Measurements from ENCODE around the gene C19orf25. TPM values are rescaled to one million over a fixed set of nuclear protein-coding genes. Genes with fewer than 3 reads are reported as not detected.
"Not testable (repeated sequence)": the region's sequence is repeated elsewhere in the genome, so short reads cannot be mapped to it uniquely, and the experiment has no call there.

Gene C19orf25
- total RNA-seq, 2 experiments from 2014 or later: 33.3 to 38.2 TPM

DNA sequence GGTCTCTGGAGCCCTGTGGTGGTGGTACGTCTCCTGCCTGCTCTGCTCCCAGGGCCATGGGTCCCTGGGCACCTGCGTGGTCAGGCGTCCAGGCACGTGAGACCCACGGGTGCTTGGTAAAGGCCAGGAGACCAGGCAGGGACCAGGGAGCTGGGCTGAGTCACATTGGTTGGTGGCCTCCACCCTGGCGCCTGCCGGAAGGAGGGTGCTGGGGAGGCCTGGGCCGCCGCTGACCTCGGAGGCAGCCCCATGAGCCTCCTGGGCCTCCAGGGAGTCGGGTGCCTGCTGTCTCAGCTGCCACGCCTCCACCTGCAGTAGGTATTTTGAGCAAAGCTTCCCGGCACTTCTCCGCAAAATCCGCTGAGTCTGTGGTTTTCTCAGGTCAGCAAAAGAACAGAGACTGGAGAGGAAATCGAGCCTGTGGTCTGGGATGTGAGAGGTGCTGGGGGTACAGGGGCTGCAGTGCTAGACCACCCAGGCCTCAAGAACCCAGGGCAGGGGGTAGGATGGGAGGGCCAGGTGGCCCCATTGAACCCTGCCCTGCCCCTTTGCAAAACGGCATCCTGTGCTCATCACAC is 41.3 kb upstream of the C19orf25 start:
- CTCF ChIA-PET: no interaction called here
- Mint-ChIP-seq H3K36me3 (ENCODE audit: low read depth) (no peaks in the 10 kb centered on the region), H3K27ac (no peak overlapping the region), H3K4me3 (no peak overlapping the region), H3K4me1 (ENCODE audit: low read depth) (peaks cover 2% of the 10 kb centered on the region), H3K9me3 (ENCODE audit: insufficient read depth) (no peaks in the 10 kb centered on the region), H3K27me3 (ENCODE audit: low read depth) (peaks cover 16% of the 10 kb centered on the region)
- POLR2A ChIA-PET: no interaction called here
- no peak for DNase-seq
- ATAC-seq: no peak

DNA sequence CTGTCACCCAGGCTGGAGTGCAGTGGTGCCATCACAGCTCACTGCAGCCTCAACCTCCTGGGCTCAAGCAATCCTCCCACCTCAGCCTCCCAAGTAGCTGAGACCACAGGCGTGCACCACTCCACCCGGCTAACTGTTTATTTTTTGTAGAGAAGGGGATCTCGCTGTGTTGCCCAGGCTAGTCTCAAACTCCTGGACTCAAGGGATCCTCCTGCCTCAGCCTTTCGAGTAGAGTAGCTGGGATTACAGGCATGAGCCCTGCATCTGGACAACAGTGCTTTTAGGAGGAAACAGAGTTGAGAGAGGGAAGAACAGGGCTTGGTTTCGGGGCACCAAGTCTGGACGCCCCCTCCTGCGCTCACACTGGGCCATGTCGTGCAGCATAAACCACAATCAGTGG is 40.8 kb upstream of the C19orf25 start:
- POLR2A ChIA-PET; H3K36me3 Mint-ChIP-seq (ENCODE audit: low read depth); H3K9me3 Mint-ChIP-seq (ENCODE audit: insufficient read depth); H3K4me3 Mint-ChIP-seq; H3K27ac Mint-ChIP-seq; H3K4me1 Mint-ChIP-seq (ENCODE audit: low read depth); CTCF ChIA-PET; ATAC-seq; DNase-seq: not testable (repeated sequence)
- peaks cover 14% of the 10 kb centered on the region for H3K27me3 Mint-ChIP-seq (ENCODE audit: low read depth)

DNA sequence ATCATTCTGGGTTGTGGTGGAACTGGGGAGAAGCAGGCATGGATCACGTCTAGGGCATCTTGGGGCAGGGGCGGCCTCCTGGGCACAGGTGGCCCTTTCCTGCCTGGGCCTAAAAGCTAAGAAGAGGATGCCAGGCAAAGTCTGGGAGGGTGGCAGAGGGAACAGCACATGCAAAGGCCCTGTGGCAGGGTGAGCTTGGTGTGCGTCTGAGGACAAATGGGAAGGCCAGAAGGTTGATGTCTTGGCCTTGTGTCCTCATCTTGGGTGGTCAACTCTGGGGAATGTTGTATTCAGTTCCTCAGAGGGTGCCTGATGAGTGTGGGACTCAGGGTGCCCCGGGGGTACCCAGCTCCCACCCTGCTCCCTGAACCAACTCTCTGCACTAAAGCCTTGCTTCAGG is 39.5 kb upstream of the C19orf25 start:
- H3K4me1 Mint-ChIP-seq (ENCODE audit: low read depth): no peaks in the 10 kb centered on the region
- DNase-seq (no peak), ATAC-seq (no peak)
- H3K9me3 Mint-ChIP-seq (ENCODE audit: insufficient read depth): no peaks in the 10 kb centered on the region
- H3K4me3 Mint-ChIP-seq: no peak overlapping the region
- ChIA-PET POLR2A (no interaction called here), CTCF (interaction anchor here (1.2 kb wide), 1 partner anchor 16 kb away, joined by 3 read pairs; no protein-coding TSS in a partner anchor)
- peaks cover 8% of the 10 kb centered on the region for H3K27me3 Mint-ChIP-seq (ENCODE audit: low read depth)
- no peaks in the 10 kb centered on the region for H3K36me3 Mint-ChIP-seq (ENCODE audit: low read depth)
- no peak overlapping the region for H3K27ac Mint-ChIP-seq

DNA sequence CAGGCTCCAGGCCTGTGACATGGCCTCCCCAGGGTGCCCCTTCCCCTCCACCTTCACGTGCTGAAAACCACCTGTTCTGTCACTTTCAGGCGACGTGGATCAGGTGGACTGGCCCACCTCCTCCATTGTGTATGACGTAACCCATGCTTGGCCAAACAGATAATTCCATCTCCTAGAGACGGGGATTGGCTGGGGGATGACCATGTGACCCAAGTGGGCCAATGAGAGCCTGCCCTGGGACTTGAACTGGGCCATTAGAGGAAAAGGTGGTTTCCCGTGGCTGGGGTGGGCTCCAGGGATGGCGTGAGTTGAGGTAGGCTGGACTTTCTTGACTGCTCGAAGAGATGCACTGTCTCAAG is 37.4 kb upstream of the C19orf25 start:
- no peak overlapping the region for H3K4me3 Mint-ChIP-seq
- H3K27me3 Mint-ChIP-seq (ENCODE audit: low read depth): peaks cover 3% of the 10 kb centered on the region
- CTCF ChIA-PET: no interaction called here
- DNase-seq (no peak), ATAC-seq (no peak)
- no peak overlapping the region for H3K27ac Mint-ChIP-seq
- peaks cover 7% of the 10 kb centered on the region for H3K4me1 Mint-ChIP-seq (ENCODE audit: low read depth)
- H3K9me3 Mint-ChIP-seq (ENCODE audit: insufficient read depth): no peaks in the 10 kb centered on the region
- POLR2A ChIA-PET: no interaction called here
- H3K36me3 Mint-ChIP-seq (ENCODE audit: low read depth): no peaks in the 10 kb centered on the region

DNA sequence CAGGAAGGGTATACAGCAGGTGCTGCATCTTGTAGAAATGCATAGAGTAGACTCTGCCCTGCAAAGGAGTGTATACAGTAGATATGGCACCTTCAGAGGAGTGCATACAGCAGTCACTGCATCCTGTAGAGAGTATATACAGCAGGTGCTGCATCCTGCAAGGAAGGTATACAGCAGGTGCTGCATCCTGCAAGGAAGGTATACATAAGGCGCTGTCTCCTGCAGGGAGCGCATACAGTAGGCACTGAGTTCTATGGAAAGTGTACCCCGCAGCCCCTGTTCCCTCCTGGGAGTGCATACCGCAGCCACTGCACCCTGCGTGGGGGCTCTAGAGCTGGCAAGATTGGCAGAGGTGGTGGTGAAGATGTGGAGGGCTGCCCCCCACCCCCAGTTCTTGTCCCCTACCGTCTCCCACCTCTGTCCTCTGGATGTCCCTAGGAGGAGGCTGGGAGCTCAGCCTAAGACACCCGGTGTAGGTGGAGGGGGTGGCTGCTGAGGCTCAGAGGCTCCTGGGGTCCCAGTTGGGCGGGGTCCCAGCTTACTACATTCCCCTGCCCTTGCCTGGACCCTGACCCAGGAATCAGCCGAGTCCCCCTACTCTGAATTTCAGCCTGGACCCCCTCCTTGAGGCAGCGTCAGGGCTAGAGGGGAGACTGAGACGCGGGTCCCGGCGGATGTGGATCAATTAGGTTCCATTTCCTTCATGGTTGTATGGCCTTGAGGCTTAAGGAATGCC is 36.1 kb upstream of the C19orf25 start:
- ChIA-PET POLR2A (no interaction called here), CTCF (interaction anchor here (1.2 kb wide), 1 partner anchor 71 kb away, joined by 4 read pairs; no protein-coding TSS in a partner anchor)
- H3K27ac Mint-ChIP-seq: no peak overlapping the region
- H3K36me3 Mint-ChIP-seq (ENCODE audit: low read depth): no peaks in the 10 kb centered on the region
- no peak overlapping the region for H3K4me3 Mint-ChIP-seq
- H3K4me1 Mint-ChIP-seq (ENCODE audit: low read depth): peaks cover 12% of the 10 kb centered on the region
- DNase-seq: no peak
- no peak for ATAC-seq
- no peaks in the 10 kb centered on the region for H3K9me3 Mint-ChIP-seq (ENCODE audit: insufficient read depth)
- peaks cover 7% of the 10 kb centered on the region for H3K27me3 Mint-ChIP-seq (ENCODE audit: low read depth)

DNA sequence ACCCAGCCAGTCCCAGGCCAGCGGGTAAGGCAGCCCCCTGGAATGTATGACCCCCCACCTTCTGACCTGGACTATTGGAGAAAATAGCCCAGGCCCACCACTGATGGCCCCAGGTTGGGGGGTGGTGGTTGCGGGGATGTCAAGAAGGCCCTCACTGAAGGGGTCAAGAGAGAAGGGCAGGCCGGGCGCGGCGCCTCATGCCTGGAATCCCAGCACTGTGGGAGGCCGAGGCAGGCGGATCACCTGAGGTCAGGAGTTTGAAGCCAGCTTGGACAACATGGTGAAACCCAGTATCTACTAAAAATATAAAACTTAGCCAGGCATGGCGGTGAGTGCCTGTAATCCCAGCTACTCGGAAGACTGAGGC is 35.3 kb upstream of the C19orf25 start:
- H3K9me3 Mint-ChIP-seq (ENCODE audit: insufficient read depth): no peaks in the 10 kb centered on the region
- H3K4me1 Mint-ChIP-seq (ENCODE audit: low read depth): peaks cover 12% of the 10 kb centered on the region
- ChIA-PET POLR2A (no interaction called here), CTCF (interaction anchor here (0.6 to 1.2 kb wide), 2 partner anchors 9 to 70 kb away, joined by 3 to 4 read pairs; no protein-coding TSS in a partner anchor)
- peaks cover 11% of the 10 kb centered on the region for H3K27me3 Mint-ChIP-seq (ENCODE audit: low read depth)
- no peak for DNase-seq
- no peak for ATAC-seq
- no peaks in the 10 kb centered on the region for H3K36me3 Mint-ChIP-seq (ENCODE audit: low read depth)
- H3K27ac Mint-ChIP-seq: no peak overlapping the region
- H3K4me3 Mint-ChIP-seq: no peak overlapping the region

DNA sequence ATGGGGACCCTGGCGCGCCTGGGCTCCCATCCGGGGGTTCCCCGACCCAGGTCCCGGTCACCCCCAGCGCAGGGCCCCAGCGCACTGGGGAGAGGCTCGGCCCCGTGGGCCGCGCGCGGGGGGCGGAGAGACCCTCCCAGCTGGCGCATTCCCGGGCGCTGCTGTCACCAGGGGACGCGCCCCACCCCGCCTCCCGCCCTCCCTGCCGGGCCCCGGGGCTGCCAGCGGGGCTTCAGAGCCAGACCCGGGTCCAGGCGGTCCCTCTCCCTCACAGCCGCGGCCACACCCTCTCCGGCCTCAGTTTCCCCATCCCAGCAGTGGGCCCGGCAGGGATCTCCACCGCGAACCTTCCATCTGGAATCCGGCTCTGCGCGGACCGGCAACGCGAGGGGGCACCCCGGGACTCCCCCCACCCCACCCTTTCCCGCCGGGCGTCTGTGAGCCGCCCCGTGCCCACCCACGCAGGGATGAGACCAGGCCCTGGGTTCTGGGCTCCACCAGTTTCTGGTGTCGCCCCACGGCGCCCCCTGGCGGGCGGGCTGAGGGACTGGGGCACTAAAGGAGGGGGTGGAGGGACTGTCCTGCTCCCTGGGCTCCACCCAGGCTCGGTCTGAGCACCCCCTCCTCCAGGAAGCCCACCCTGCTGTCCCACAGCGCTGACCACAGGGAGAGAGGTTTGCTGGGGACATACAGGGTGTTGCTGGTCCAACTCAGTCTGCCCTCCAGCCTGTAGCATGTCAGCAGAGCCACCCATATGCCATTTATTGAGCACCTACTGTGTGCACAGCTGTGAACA is 34.7 kb upstream of the C19orf25 start:
- H3K27ac Mint-ChIP-seq: no peak overlapping the region
- ChIA-PET CTCF (interaction anchor here (0.6 to 1.2 kb wide), 2 partner anchors 8 to 69 kb away, joined by 3 to 4 read pairs; no protein-coding TSS in a partner anchor), POLR2A (no interaction called here)
- no peaks in the 10 kb centered on the region for H3K36me3 Mint-ChIP-seq (ENCODE audit: low read depth)
- no peak overlapping the region for H3K4me3 Mint-ChIP-seq
- peak; percentile 44 for ATAC-seq
- H3K9me3 Mint-ChIP-seq (ENCODE audit: insufficient read depth): no peaks in the 10 kb centered on the region
- H3K27me3 Mint-ChIP-seq (ENCODE audit: low read depth): peaks cover 13% of the 10 kb centered on the region
- peaks cover 12% of the 10 kb centered on the region for H3K4me1 Mint-ChIP-seq (ENCODE audit: low read depth)
- peak; percentile 72 for DNase-seq

DNA sequence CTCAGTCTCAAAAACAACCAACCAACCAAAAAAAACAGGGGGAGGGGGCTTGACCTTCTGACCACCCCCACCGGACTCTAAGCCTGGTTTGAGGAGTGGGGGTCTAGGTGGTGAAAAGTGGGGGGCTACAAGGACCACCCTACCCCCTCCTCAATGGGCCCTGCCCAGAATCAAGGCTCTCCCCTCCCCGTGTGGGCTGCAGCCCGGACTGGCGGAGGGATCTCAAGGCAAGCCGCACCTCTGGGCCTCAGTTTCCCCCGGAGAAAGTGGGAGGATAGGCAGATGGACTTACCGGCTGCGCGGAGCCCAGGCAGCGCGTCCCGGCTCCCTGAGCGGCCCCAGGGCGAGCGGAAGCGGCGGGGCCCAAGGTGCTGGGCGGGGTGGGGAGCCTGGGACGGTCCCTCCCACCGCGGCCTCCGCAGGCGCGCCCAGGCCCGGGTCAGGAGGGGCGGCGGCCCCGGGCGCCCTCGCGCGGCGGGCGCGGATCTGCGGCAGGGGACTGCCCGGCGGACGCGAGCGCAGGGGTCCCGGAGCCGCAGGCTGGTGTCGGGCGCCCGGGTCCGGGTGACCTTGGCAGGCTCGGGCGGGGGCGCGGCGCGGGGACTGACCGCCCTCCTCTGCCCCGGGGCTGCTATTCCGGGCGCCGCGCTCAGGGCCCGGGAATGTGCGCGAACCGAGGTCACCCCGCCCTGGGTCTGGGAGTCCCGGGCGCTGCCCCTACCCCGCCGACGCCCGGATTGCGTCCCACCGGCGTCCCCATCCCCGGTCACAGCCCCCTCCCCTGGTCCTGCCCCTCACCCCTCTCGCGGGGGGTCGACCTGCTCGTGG is 33.9 kb upstream of the C19orf25 start, which contains the start of gene ADAMTSL5:
TSS of gene ADAMTSL5 (minus strand) at position 349 of the 828 bp plus-strand sequence. CDS start 2,076 bp downstream, outside the sequence.
- CTCF ChIA-PET: no interaction called here
- Mint-ChIP-seq H3K9me3 (ENCODE audit: insufficient read depth) (no peaks in the 10 kb centered on the region), H3K27me3 (ENCODE audit: low read depth) (peaks cover 16% of the 10 kb centered on the region), H3K4me1 (ENCODE audit: low read depth) (peaks cover 15% of the 10 kb centered on the region), H3K27ac (no peak within 1 kb of the TSS), H3K36me3 (ENCODE audit: low read depth) (peaks cover under 1% of the 10 kb centered on the region), H3K4me3 (peak within 1 kb of the TSS; percentile 66)
- DNase-seq: peak; percentile 78
- POLR2A ChIA-PET: no interaction called here
- peak; percentile 87 for ATAC-seq

DNA sequence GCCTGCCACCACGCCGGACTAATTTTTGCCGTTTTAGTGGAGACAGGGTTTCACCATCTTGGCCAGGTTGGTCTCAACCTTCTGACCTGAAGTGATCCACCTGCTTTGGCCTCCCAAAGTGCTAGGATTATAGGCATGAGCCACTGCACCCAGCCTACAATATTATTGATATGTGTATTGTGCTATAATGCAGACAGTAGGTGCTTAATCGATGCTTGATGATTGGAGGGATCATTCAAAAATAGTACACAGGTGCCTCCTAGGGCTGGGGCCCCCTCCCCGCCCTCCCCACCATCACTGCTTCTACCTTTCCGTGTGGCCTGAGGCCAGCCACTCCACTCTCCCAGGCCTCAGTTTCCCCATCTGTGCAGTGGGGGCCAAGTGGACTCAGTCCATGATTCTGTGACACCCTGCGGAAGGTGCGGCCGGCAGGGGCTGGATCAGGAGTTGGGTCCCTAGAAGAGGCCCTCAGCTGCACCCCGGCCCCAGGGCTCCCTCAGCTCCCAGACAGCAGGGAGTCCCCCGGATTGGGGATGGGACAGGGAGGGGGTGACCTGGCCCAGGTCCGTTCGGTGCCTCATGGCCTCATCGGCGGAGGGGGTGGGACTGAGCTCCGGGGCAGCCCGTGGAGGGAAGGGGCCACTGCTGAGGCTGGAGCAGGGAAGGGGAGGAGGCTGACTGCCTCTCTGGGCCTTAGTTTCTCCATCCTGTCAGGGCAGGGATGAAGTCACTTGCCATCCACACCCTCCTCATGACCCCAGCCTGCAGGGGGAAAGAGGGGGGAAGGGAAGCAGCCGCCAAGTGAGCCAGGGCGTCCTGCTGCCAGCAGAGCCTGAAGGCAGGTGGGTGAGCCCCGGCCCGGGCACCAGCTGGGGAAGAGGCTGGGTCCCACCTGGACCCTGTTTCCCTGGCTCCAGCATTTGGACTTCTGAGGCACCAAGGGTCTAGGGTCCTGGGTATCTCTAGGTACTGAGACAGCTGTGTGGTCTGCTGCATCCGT is 32.6 kb upstream of the C19orf25 start:
- ChIA-PET POLR2A (no interaction called here), CTCF (interaction anchor here (1.0 kb wide), 1 partner anchor 9 kb away, joined by 3 read pairs; no protein-coding TSS in a partner anchor)
- Mint-ChIP-seq H3K4me1 (ENCODE audit: low read depth) (peaks cover 19% of the 10 kb centered on the region), H3K4me3 (peak overlapping the region; percentile 66), H3K9me3 (ENCODE audit: insufficient read depth) (no peaks in the 10 kb centered on the region), H3K27ac (no peak overlapping the region), H3K36me3 (ENCODE audit: low read depth) (peaks cover 3% of the 10 kb centered on the region), H3K27me3 (ENCODE audit: low read depth) (peaks cover 17% of the 10 kb centered on the region)
- DNase-seq (no peak), ATAC-seq (no peak)

DNA sequence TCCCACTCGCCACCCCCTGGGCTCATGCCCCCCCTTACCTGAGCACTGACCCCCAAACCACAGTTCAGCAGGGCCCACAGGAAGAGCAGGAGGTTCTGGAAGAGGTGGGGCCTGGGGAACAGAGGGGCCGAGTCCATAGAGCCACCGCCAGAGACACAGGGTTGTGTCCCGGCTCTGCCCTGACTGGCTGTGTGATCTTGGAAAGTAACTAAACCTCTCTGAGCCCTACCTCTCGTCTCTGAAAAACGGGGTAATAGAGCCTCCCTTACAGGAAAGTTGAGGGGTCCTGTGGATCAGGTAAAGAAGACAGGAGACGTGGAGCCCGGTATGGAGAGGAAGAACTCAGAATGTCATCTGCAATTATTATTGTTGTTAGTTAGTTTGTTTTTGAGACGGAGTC is 31.8 kb upstream of the C19orf25 start:
- Mint-ChIP-seq H3K36me3 (ENCODE audit: low read depth) (peaks cover 3% of the 10 kb centered on the region), H3K9me3 (ENCODE audit: insufficient read depth) (no peaks in the 10 kb centered on the region), H3K27me3 (ENCODE audit: low read depth) (peaks cover 17% of the 10 kb centered on the region), H3K4me3 (no peak overlapping the region), H3K4me1 (ENCODE audit: low read depth) (peaks cover 19% of the 10 kb centered on the region), H3K27ac (no peak overlapping the region)
- ATAC-seq (no peak), DNase-seq (no peak)
- POLR2A ChIA-PET: no interaction called here
- CTCF ChIA-PET: no interaction called here

DNA sequence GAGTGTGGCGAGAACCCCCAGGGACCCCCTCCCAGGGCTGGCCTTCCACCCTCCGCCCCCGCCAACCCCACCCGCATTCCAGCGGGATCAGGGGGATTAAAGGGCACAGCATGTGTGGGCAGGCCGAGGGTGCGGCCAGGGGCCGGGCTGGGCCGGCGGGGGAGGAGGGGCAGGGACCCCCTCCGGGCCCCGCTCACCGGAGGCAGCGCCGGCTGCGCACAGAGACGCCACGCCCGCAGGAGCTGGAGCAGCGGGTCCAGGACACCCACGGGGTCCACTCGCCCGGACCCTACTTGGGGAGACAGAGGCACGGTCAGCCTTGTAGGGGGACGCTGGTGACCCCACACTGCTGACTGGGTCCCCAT is 31.4 kb upstream of the C19orf25 start:
- Mint-ChIP-seq H3K27ac (no peak overlapping the region), H3K36me3 (ENCODE audit: low read depth) (peaks cover 3% of the 10 kb centered on the region), H3K4me3 (no peak overlapping the region), H3K27me3 (ENCODE audit: low read depth) (peaks cover 17% of the 10 kb centered on the region), H3K9me3 (ENCODE audit: insufficient read depth) (no peaks in the 10 kb centered on the region), H3K4me1 (ENCODE audit: low read depth) (peaks cover 19% of the 10 kb centered on the region)
- no peak for ATAC-seq
- no peak for DNase-seq
- ChIA-PET POLR2A (no interaction called here), CTCF (no interaction called here)

Measured in activated CD8-positive, alpha-beta T cell treated with anti-CD3 and anti-CD28 coated beads, Interleukin-2, amount 10 ng/mL, durations not matched to agents 7 days and 5 days (primary cell).